Uterus (tissue), 4 donors: ENCODE measurements around the gene TMC2. TPM values are rescaled to one million over a fixed set of nuclear protein-coding genes. Genes with fewer than 3 reads are reported as not detected.
"Not testable (repeated sequence)": the region's sequence is repeated elsewhere in the genome, so short reads cannot be mapped to it uniquely, and the experiment has no call there.

Source experiments
- DNase-seq, 2 donors: peaks; one replicate each; pipeline ENCODE4 v3.0.0-alpha.2; 2019 to 2020
- H3K27ac ChIP-seq, 2 donors: fragments of 200-600 bp; sonication (generic); 1 replicate in 1 of 2; 2 replicates in 1 of 2; pipeline ENCODE4 v1.5.1; 2016 to 2018
- H3K27me3 ChIP-seq, 2 donors: fragments of 200-600 bp; sonication (generic); one replicate each; pipeline ENCODE4 v1.5.1; 2018 to 2019; ENCODE audit warnings: control low read depth in 1 of 2
- H3K36me3 ChIP-seq, 2 donors: fragments of 200-600 bp; sonication (generic); one replicate each; pipeline ENCODE4 v1.5.1; 2019; ENCODE audit warnings: control low read depth in 1 of 2
- H3K4me1 ChIP-seq, 2 donors: fragments of 200-600 bp; sonication (generic); one replicate each; pipeline ENCODE4 v1.5.1; 2018 to 2019; ENCODE audit warnings: control low read depth in 1 of 2
- H3K4me3 ChIP-seq, 2 donors: fragments of 200-600 bp; sonication (generic); 1 replicate in 1 of 2; 2 replicates in 1 of 2; pipeline ENCODE4 v1.5.1; 2018 to 2019; ENCODE audit warnings: mild to moderate bottlenecking in 1 of 2
- H3K9me3 ChIP-seq, 2 donors: fragments of 200-600 bp; sonication (generic); one replicate each; pipeline ENCODE4 v1.5.1; 2019; ENCODE audit warnings: control low read depth in 1 of 2
- CTCF ChIP-seq, 4 experiments: fragments of 200-600 bp in 2 of 4; fragments of 450-650 bp in 2 of 4; sonication (generic) in 2 of 4; IDR thresholded peaks; one replicate each; pipeline ENCODE4 v1.5.1; 2016 to 2019; ENCODE audit warnings: antibody characterized with exemption in 4 of 4, mild to moderate bottlenecking in 2 of 4, moderate library complexity in 1 of 4
- POLR2A ChIP-seq, 2 donors: fragments of 450-650 bp; IDR thresholded peaks; one replicate each; pipeline ENCODE4 v1.6.1; 2016; ENCODE audit warnings: antibody characterized with exemption in 2 of 2, mild to moderate bottlenecking in 1 of 2, moderate library complexity in 1 of 2
- intact Hi-C: fragments of 100-400 bp; cut with DNase I; formaldehyde crosslinking; loops from one replicate; pipeline ENCODE4 v1.15.1; 2023; ENCODE audit warnings: low total_unique reads
- total RNA-seq, 4 donors: library from RNA; depleted of rRNA in 3 of 4; stranded (reverse); fragments of >200 nt in 3 of 4; gene quantifications; one replicate each; pipeline versions ENCODE4 v1.1.0 to v1.2.4, GENCODE V29; 2014 to 2023
- donor health status: DM: yes; HTN: yes; CAD: no.

The TMC2 gene
- total RNA-seq, 4 donors from 2014 or later = not detected

- H3K4me3 ChIP-seq = no peak overlapping the region
- no peaks in the 10 kb centered on the region for H3K4me1 ChIP-seq
- no peaks in the 10 kb centered on the region for H3K9me3 ChIP-seq
- no peaks in the 10 kb centered on the region for H3K36me3 ChIP-seq
- intact Hi-C loops = no loop called here
- TF ChIP-seq CTCF (IDR thresholded peaks at IDR 0.05) = no peak
- TF ChIP-seq POLR2A (IDR thresholded peaks at IDR 0.05) = no peak
- H3K27me3 ChIP-seq = no peaks in the 10 kb centered on the region
- H3K27ac ChIP-seq = no peak overlapping the region
- DNase-seq = no peak
Measured at GRCh38 chr20:2518096-2518495, 18.3 kb upstream of the TMC2 start.

- DNase-seq = no peak
- Histone ChIP-seq H3K9me3 (no peaks in the 10 kb centered on the region), H3K4me1 (no peaks in the 10 kb centered on the region), H3K27me3 (no peaks in the 10 kb centered on the region), H3K27ac (no peak overlapping the region), H3K36me3 (no peaks in the 10 kb centered on the region), H3K4me3 (no peak overlapping the region)
- intact Hi-C loops = no loop called here
- TF ChIP-seq POLR2A (IDR thresholded peaks at IDR 0.05) (no peak), CTCF (IDR thresholded peaks at IDR 0.05) (no peak)
Measured at GRCh38 chr20:2518558-2518957, 17.8 kb upstream of the TMC2 start.

- no peaks in the 10 kb centered on the region for H3K27me3 ChIP-seq
- no peak overlapping the region for H3K27ac ChIP-seq
- TF ChIP-seq POLR2A (IDR thresholded peaks at IDR 0.05) = no peak
- TF ChIP-seq CTCF (IDR thresholded peaks at IDR 0.05) = no peak
- H3K4me3 ChIP-seq = no peak overlapping the region
- intact Hi-C loops = no loop called here
- no peaks in the 10 kb centered on the region for H3K9me3 ChIP-seq
- no peaks in the 10 kb centered on the region for H3K4me1 ChIP-seq
- no peak for DNase-seq
- no peaks in the 10 kb centered on the region for H3K36me3 ChIP-seq
Measured at GRCh38 chr20:2519115-2519809, 17.1 kb upstream of the TMC2 start.

- H3K4me1 ChIP-seq = no peaks in the 10 kb centered on the region
- intact Hi-C loops = no loop called here
- no peaks in the 10 kb centered on the region for H3K36me3 ChIP-seq
- no peaks in the 10 kb centered on the region for H3K27me3 ChIP-seq
- no peak overlapping the region for H3K4me3 ChIP-seq
- H3K9me3 ChIP-seq = no peaks in the 10 kb centered on the region
- TF ChIP-seq CTCF (IDR thresholded peaks at IDR 0.05) = no peak
- TF ChIP-seq POLR2A (IDR thresholded peaks at IDR 0.05) = no peak
- H3K27ac ChIP-seq = no peak overlapping the region
- DNase-seq = no peak
Measured at GRCh38 chr20:2520617-2521016, 15.8 kb upstream of the TMC2 start.

- Histone ChIP-seq H3K36me3 (no peaks in the 10 kb centered on the region), H3K27me3 (no peaks in the 10 kb centered on the region), H3K27ac (no peak overlapping the region), H3K4me1 (no peaks in the 10 kb centered on the region), H3K4me3 (no peak overlapping the region), H3K9me3 (no peaks in the 10 kb centered on the region)
- intact Hi-C loops = no loop called here
- TF ChIP-seq CTCF (IDR thresholded peaks at IDR 0.05) (peak; percentile 30 to 84 (median 43)), POLR2A (IDR thresholded peaks at IDR 0.05) (no peak)
- peak in 1 of 2 donors; percentile 32 for DNase-seq
Measured at GRCh38 chr20:2521369-2522305, 14.7 kb upstream of the TMC2 start.

GRCh38 chr20:2522826-2523429 is 13.4 kb upstream of the TMC2 start:
- H3K36me3 ChIP-seq, DNase-seq, H3K4me1 ChIP-seq, H3K27me3 ChIP-seq, H3K9me3 ChIP-seq, intact Hi-C loops, H3K27ac ChIP-seq, H3K4me3 ChIP-seq: not testable (repeated sequence)
